NCI-H748 (cell line): ENCODE data around the gene HOATZ.
A peak's percentile ranks its signal among the peaks of the same experiment; 100 is the strongest.

Experiments
- DNase-seq: peaks from one replicate; lab custom pipeline; 2025; ENCODE audit not compliant: unreplicated experiment; lab: John Stamatoyannopoulos, UW

The HOATZ gene

GRCh38 chr11:111521135-111521534 lies 6.6 kb downstream of the HOATZ start:
- no peak for DNase-seq

DNA sequence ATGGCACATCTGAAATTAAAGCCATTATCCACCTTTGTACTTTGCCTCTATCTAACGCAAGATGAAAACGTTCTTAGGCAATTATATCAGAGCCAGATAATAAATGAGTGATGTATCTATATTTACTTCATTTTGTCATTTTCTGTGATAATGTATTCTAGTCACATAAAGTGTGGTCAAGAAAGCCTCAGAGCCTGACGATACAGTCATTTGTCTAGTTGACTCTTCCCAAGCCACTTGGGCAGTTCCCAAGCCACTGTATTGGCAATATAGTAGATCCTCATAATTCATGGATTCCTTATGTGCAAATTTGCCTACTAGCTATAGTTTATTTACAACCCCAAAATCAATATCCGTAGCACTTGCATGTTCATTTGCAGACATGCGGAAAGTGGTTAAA lies 7.8 kb downstream of the HOATZ start:
- DNase-seq = no peak

DNA sequence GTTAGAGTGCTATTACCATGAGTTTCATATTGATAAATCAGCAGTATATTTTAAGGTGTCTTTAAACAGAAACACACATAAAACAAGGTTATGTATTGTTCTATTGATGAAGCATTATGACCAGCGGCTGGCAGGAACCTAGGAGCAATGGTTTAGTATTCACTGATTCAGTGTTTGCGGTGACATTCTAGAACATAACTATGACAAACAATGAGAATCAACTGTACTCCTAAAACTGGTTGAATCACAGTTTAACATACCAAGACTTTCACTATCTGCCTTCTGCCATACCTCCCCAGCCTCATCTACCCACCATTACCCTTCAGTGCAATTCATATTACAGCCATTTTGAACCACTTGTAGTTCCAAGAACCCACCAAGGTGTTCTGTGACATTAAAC lies 8.8 kb downstream of the HOATZ start:
- no peak for DNase-seq

GRCh38 chr11:111524056-111524455 lies 9.5 kb downstream of the HOATZ start:
- DNase-seq = no peak

DNA sequence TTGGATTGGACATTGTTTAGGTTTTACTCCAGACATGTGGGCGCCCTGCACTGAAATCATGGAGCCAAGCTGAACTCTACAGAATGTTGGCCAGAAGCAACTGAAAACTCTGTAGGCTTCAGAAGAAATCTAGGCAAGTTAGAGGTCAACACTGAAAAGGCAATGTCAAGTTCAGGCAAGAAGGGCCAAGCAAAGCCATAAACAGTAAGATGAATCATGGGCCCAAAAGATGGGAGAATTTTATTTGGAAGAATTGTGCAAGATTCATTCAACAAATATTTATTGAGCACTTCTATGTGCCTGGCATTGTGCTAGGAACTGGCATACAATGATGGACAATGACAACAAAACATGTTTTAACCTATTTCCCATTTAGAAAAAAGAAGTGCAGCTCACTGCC lies 10.9 kb downstream of the HOATZ start:
- DNase-seq = no peak

- no peak for DNase-seq
Measured at GRCh38 chr11:111526501-111526900, 11.9 kb downstream of the HOATZ start.

DNA sequence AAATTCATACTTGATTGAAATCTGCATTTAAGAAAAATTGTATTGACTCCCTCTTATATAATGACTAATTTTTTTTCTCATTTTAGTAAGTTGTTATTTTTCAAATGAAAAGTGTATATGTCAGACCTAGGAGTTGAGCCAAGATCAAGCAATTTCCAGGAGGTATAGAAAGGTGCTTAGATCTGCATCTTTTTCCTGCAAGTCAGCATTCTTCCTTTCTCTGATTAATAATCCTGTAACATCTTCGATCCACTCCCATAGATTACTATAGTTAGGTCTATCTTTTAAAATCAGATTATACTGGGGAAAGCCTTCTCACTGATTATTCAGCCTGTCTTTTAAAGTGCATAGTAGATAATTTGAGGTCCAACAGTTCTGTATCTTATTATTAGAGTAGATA lies 12.7 kb downstream of the HOATZ start:
- DNase-seq = no peak

- no peak for DNase-seq
Measured at GRCh38 chr11:111528557-111528956, 14.0 kb downstream of the HOATZ start.

DNA sequence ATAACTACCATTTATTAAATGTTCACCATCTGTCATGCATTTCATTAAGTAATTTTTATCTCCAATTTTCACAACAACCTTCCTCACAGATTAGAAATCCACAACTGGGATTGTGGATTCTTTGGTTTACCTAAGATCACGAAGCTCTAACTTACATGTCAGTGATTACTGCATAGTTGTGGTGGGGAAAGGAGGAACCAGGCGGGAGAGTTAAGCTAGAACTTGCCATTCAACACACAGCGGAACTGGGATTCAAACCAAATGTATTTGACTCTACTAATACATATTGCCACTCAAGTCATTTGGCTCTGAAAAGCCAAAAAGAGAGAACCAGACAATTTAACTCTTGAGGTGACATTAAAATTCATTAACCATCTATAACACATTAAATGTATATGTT lies 15.5 kb downstream of the HOATZ start:
- no peak for DNase-seq

DNA sequence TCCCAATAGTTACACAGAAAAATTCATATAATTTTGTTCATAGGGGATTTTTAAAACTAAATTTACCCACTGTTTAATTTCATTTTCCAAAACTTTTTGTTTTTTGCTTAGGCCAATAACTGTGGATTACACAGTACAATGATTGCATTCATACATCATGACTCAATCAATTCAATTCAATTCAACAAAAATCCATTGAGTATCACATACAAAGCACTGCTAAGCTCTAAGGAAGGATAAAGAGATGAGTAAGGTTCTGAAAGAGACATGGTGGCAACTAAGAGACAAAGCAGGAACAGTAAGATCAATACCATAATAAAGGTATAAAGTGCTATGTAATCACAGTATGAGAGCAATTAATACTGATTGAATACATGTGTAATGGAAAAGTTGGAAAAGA lies 16.6 kb downstream of the HOATZ start:
- DNase-seq = no peak

GRCh38 chr11:111531687-111532364 lies 17.2 kb downstream of the HOATZ start:
- no peak for DNase-seq

GRCh38 chr11:111532365-111532709 lies 17.8 kb downstream of the HOATZ start:
- DNase-seq = no peak

GRCh38 chr11:111535281-111535680 lies 20.7 kb downstream of the HOATZ start:
- no peak for DNase-seq

DNA sequence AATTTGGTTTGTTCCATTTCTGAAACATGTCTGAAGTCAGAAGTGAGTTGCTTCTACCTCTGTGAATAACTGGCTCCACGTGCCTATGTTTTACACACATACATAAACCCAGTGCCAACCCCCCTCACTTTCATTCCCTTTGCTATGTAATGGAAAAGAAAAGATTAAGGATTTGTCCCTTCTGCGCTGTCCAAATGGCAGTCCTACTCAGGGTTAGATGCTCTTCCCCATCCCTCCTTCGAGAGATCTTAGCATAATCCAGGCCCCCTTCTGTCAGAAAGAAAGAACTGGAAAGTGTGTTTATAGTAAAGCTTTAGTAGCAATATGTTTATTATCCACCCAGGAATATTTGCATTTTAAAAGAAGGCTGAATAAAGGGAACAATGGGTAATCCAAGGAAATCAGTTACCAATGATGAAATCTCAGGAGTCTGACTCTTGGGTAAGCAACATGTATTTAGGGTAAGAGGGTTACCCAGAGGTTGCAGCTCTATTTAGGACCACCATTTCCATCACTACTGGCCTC lies 22.8 kb downstream of the HOATZ start:
- DNase-seq = no peak

DNA sequence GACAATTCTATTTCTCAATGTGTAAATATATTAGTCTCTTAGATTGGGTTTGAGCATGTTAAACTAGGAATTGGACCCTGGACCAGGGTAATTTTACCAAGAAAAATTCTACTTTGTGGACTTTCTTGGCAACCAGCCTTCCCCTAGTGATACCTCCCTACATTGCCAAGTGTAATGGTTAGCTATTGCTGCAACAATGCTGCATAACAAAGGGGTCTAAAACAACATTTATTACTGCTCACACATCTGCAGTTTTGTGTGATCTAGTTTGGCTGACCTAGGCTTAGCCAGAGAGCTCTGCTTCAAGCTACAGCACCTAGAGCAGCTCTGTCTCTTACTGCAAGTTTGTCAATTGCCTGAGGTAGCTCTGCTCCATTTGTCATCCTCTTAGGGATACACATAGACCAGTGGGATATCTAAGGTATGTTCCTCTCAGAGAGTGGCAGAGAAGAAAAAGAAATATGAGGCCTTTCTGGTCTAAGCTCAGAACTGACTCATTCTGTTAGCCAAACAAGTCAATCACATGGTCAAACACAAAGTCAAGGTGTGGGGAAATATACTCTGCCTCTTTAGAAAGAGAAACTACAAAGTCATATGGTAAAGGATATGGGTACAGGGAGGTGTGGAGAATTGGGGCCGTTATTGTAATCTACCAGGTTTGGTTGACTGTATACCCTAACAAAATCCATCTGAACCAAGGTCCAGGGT lies 24.0 kb downstream of the HOATZ start:
- DNase-seq = no peak

DNA sequence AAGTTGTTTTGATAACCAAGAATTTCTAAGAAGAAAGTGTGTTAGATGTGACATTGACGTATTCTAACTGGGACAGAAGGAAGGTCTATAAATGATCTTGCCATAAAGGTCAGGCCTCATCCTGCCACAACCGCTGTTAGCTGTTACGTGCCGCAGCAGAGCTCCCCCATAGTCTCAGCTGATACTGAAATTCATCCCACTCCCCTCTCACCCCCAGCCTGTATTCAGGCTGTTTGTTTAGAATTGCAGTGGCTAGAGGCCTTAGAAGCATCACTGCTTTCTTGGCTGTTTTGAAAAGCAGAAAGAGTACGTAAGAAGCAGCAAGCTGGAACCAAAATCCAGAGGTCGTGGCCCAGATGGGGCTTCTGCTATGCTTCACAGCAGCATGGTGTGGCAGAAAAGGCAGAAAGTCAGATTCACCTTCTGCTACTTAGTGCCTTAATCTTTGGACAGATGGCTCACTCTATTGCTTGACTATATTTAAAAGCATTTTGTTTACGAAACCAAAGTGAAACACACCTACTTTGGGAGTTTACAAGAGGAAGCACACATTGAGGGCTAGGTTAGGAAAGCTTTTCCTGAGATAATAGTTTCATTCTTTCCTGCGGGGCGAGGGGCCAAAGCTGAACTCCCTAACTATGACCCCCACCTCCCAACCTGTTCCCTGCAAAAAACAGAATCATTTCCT lies 25.0 kb downstream of the HOATZ start:
- DNase-seq = no peak

DNA sequence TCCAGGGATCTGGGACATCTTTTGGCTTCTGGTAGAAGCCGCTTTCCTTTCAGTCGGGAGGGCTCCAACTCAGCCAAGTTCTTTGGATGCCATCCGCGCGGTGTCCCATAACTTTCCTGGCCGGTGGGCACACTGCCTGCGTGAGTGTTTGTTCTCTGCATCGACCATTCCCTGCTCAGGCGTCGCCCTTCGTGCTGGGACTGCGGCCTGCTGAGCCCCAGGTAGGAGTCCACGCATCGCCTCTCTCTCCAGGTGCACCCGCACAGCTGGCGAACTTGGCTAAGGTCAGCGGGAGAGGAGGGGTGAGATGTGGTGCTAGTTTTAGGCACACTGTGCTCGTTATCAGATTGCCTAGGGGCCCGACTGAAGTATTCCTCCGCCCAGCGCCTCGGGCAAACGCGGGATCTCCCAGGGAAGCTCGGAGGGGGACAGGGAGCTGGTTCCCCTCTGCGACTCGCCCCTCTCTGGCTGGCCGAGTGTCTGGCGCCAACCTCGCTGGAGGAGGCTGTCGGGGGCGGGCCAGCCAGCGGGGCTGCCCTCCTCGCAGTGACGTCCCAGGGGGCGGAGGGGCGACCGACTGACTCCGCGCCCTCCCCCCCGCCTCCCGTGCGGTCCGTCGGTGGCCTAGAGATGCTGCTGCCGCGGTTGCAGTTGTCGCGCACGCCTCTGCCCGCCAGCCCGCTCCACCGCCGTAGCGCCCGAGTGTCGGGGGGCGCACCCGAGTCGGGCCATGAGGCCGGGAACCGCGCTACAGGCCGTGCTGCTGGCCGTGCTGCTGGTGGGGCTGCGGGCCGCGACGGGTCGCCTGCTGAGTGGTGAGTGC lies 25.7 kb downstream of the HOATZ start, which contains the start of gene LAYN:
Gene LAYN (plus strand): TSS at position 607 of the 823 bp plus-strand sequence. CDS start 124 bp downstream, at position 731.
- peak; percentile 51 for DNase-seq

- peak; percentile 38 for DNase-seq
Measured at GRCh38 chr11:111540937-111541253, 26.3 kb downstream of the HOATZ start.

DNA sequence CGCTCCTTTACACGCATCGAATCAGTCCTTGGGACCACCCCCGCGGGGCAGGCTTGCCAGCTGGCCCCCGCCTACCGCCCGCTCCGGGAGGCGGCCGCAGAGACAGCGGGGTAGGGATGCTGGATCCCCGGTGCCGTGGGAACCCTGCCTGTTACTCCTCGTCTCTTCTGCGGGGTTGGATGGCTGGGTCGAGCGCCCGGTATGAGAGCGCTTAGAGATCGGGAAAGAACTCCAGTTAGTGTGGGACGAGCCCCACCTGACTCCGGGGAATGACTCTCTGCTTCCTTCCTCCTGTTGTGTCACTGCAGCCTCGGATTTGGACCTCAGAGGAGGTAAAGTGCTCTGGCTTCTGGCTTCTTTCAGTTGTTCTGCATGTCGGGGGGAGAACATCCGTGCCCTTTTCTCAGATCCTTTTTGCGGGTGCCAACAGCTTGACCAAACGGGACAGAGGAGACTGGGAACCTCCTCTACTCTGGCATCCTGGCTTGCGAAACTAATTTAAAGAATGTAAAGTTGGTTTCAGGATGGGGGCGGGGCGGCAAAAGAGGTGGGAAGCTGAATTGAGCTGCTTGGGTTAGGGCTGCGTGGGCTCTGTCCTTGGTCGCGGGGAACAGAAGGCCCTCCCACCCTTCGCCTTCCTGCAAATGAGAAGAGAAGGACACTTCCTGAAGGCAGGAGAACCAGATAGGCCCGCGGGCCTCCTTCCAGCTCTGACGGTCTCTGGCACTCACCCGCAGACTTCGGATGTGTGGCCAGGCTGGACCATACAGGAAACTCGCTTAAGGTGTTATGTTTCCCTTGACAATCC lies 26.9 kb downstream of the HOATZ start:
- peak; percentile 29 for DNase-seq

DNA sequence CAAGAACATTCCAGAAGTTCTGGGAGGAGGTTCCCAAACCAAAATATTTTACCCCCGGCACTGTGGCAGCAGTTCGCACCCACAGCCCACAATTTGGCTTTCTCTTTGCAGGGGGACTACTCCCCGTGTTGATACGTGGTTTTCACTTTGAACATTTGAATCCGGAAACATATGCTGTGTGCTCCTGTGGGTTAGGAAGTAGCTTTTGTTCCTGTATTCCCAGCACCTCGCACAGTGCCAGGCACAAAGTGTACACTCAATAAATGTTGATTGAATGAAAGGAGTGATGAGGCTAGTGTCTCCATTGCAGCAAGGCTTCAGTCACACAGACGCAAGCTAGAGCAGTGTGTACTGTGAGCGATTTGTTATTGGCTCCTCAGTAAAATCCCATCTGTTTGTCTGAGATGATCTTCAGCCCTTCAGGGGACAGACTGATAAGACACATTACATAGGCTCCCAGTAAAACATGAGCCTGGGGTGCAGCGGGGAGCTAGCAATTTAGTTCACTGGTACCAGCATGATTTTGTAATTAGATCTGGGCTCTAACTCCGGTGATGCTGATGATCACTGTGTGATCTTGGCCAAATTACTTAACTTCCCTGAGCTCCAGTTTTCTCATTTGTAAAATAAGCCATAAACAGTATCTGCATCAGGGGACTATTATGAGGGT lies 28.2 kb downstream of the HOATZ start:
- no peak for DNase-seq
